ENCODE results near the gene NPAS3. TPM values are rescaled to one million over a fixed set of nuclear protein-coding genes. Genes with fewer than 3 reads are reported as not detected.

The NPAS3 gene
- total and polyA plus RNA-seq, 2 donors (not counting 1 experiment from before 2014, with no cell fraction given) = 0.10 to 0.50 TPM

- Histone ChIP-seq H3K79me2 (ENCODE audit: control insufficient read depth, insufficient read depth, low read length) (no peaks in the 10 kb centered on the region), H3K36me3 (ENCODE audit: control insufficient read depth, insufficient read depth, low read length) (no peaks in the 10 kb centered on the region)
- TF ChIP-seq EZH2 (IDR thresholded peaks at IDR 0.05; ENCODE audit: low read length, missing control alignments) = no peak
- TF ChIP-seq, protein P1, sequence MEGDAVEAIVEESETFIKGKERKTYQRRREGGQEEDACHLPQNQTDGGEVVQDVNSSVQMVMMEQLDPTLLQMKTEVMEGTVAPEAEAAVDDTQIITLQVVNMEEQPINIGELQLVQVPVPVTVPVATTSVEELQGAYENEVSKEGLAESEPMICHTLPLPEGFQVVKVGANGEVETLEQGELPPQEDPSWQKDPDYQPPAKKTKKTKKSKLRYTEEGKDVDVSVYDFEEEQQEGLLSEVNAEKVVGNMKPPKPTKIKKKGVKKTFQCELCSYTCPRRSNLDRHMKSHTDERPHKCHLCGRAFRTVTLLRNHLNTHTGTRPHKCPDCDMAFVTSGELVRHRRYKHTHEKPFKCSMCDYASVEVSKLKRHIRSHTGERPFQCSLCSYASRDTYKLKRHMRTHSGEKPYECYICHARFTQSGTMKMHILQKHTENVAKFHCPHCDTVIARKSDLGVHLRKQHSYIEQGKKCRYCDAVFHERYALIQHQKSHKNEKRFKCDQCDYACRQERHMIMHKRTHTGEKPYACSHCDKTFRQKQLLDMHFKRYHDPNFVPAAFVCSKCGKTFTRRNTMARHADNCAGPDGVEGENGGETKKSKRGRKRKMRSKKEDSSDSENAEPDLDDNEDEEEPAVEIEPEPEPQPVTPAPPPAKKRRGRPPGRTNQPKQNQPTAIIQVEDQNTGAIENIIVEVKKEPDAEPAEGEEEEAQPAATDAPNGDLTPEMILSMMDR (conservative IDR thresholded peaks at IDR 0.05 in 1 of 2, IDR thresholded peaks at IDR 0.05 in 1 of 2; ENCODE audit: low read depth in 1 of 2, low read length in 2 of 2) = no peak
These were observed 24.3 kb upstream of the NPAS3 start for GRCh38 chr14:32914391-32914790.

DNA sequence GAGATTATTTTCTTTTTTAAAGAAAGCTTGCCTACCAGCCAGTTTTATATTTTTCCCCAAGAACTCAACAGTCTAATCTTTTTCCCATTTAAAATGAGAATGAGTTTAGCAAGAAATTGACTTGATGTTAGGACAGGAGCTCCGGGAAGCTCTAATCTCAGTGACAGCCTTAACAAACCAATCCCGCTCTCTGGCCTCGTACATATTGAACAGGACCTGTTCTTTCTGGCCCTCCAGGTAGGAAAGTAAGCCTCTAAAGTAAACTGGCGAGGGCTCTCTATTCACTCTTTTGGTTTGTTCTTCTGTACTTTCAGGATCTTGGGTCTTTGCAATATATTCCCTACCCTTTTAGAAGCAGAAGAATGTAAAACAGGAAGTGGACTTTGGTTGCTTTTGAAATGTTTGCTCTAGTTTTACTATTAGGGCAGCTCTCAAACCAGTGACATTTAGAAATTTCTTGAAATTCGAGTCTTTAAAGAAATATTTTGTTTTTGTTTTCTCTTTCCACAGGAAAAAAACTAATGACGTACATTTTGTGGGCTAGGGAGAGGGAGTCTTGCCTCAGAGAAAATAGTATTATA lies 17.9 kb upstream of the NPAS3 start:
- no peak for TF ChIP-seq EZH2 (IDR thresholded peaks at IDR 0.05; ENCODE audit: low read length, missing control alignments)
- TF ChIP-seq, protein P1 (conservative IDR thresholded peaks at IDR 0.05 in 1 of 2, IDR thresholded peaks at IDR 0.05 in 1 of 2; ENCODE audit: low read depth in 1 of 2, low read length in 2 of 2) = no peak
- Histone ChIP-seq H3K9me3 (ENCODE audit: control insufficient read depth, insufficient read depth, low read depth, low read length) (no peaks in the 10 kb centered on the region), H2AFZ (ENCODE audit: low read length) (no peak overlapping the region), H3K4me3 (replicated peaks in 1 of 4; ENCODE audit: control extremely low read depth in 1 of 4, insufficient read depth in 1 of 4, low read depth in 3 of 4, low read length in 4 of 4) (no peak overlapping the region), H4K20me1 (ENCODE audit: control insufficient read depth, extremely low read depth, insufficient read depth, low read length) (no peaks in the 10 kb centered on the region), H3K36me3 (ENCODE audit: control insufficient read depth, insufficient read depth, low read length) (no peaks in the 10 kb centered on the region), H3K27ac (ENCODE audit: insufficient read depth, low read length) (no peak overlapping the region), H3K4me2 (ENCODE audit: extremely low read depth, insufficient read depth, low read length) (no peak overlapping the region), H3K27me3 (ENCODE audit: control insufficient read depth, insufficient read depth, low read length) (no peaks in the 10 kb centered on the region), H3K79me2 (ENCODE audit: control insufficient read depth, insufficient read depth, low read length) (no peaks in the 10 kb centered on the region), H3K4me1 (ENCODE audit: control insufficient read depth, extremely low read depth, insufficient read depth, low read length) (no peaks in the 10 kb centered on the region), H3K9ac (ENCODE audit: insufficient read depth, low read length) (no peak overlapping the region)
- DNase-seq (ENCODE audit: low read depth in 2 of 2) = no peak

More at GRCh38 chr14:32914391-32914790, 24.3 kb upstream of the NPAS3 start:
- H2AFZ ChIP-seq (ENCODE audit: low read length) = no peak overlapping the region
- H3K9me3 ChIP-seq (ENCODE audit: control insufficient read depth, insufficient read depth, low read depth, low read length) = no peaks in the 10 kb centered on the region
- no peak overlapping the region for H3K4me3 ChIP-seq (replicated peaks in 1 of 4; ENCODE audit: control extremely low read depth in 1 of 4, insufficient read depth in 1 of 4, low read depth in 3 of 4, low read length in 4 of 4)
- no peaks in the 10 kb centered on the region for H3K4me1 ChIP-seq (ENCODE audit: control insufficient read depth, extremely low read depth, insufficient read depth, low read length)
- no peak overlapping the region for H3K27ac ChIP-seq (ENCODE audit: insufficient read depth, low read length)
- no peaks in the 10 kb centered on the region for H4K20me1 ChIP-seq (ENCODE audit: control insufficient read depth, extremely low read depth, insufficient read depth, low read length)
- DNase-seq (ENCODE audit: low read depth in 2 of 2) = no peak
- H3K9ac ChIP-seq (ENCODE audit: insufficient read depth, low read length) = no peak overlapping the region
- no peaks in the 10 kb centered on the region for H3K27me3 ChIP-seq (ENCODE audit: control insufficient read depth, insufficient read depth, low read length)
- no peak overlapping the region for H3K4me2 ChIP-seq (ENCODE audit: extremely low read depth, insufficient read depth, low read length)

DNA sequence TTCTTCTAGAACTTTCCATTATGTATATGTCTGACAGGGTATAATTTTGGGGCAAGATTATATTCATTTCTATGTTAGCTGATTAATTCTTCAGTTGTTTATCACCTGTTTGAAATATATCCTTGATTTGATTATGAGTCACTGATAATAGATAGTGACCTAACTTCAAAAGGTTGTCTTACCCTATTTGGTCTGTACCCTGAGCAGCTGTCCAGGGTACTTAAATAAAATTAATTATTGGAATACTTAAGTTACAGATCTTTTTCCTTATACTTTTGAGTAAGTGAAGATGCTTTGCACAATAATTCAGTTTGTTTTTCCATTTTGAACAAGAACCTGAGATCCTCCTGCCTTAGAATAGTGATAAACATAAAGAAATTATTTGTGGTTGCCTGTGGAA lies 13.2 kb upstream of the NPAS3 start:
- Histone ChIP-seq H3K36me3 (ENCODE audit: control insufficient read depth, insufficient read depth, low read length) (no peaks in the 10 kb centered on the region), H3K9ac (ENCODE audit: insufficient read depth, low read length) (no peak overlapping the region), H3K4me2 (ENCODE audit: extremely low read depth, insufficient read depth, low read length) (no peak overlapping the region), H2AFZ (ENCODE audit: low read length) (no peak overlapping the region), H4K20me1 (ENCODE audit: control insufficient read depth, extremely low read depth, insufficient read depth, low read length) (no peaks in the 10 kb centered on the region), H3K27me3 (ENCODE audit: control insufficient read depth, insufficient read depth, low read length) (no peaks in the 10 kb centered on the region), H3K27ac (ENCODE audit: insufficient read depth, low read length) (no peak overlapping the region), H3K9me3 (ENCODE audit: control insufficient read depth, insufficient read depth, low read depth, low read length) (no peaks in the 10 kb centered on the region), H3K4me1 (ENCODE audit: control insufficient read depth, extremely low read depth, insufficient read depth, low read length) (no peaks in the 10 kb centered on the region), H3K4me3 (replicated peaks in 1 of 4; ENCODE audit: control extremely low read depth in 1 of 4, insufficient read depth in 1 of 4, low read depth in 3 of 4, low read length in 4 of 4) (no peak overlapping the region), H3K79me2 (ENCODE audit: control insufficient read depth, insufficient read depth, low read length) (no peaks in the 10 kb centered on the region)
- DNase-seq (ENCODE audit: low read depth in 2 of 2) = no peak
- no peak for TF ChIP-seq EZH2 (IDR thresholded peaks at IDR 0.05; ENCODE audit: low read length, missing control alignments)
- TF ChIP-seq, protein P1 (conservative IDR thresholded peaks at IDR 0.05 in 1 of 2, IDR thresholded peaks at IDR 0.05 in 1 of 2; ENCODE audit: low read depth in 1 of 2, low read length in 2 of 2) = no peak
